Neuron (in vitro differentiated cells): ENCODE data around the gene RBFOX2.

ENCODE experiments used
- H2AFZ ChIP-seq: one replicate; pipeline ENCODE4 v1.6.1; 2013; ENCODE audit warnings: low read depth, mild to moderate bottlenecking, inconsistent platforms, low read length, moderate library complexity
- H3K27me3 ChIP-seq: one replicate; pipeline ENCODE4 v1.6.1; 2013; ENCODE audit warnings: low read length; ENCODE audit not compliant: insufficient read depth
- H3K36me3 ChIP-seq: one replicate; pipeline ENCODE4 v1.6.1; 2013; ENCODE audit warnings: low read length; ENCODE audit not compliant: insufficient read depth
- H3K4me1 ChIP-seq: one replicate; pipeline ENCODE4 v1.6.1; 2013; ENCODE audit warnings: low read length; ENCODE audit not compliant: insufficient read depth
- H3K4me3 ChIP-seq: 2 replicates; pipeline ENCODE4 v1.5.1; 2013; ENCODE audit warnings: mild to moderate bottlenecking, low read length, moderate library complexity
- H3K9me3 ChIP-seq: one replicate; pipeline ENCODE4 v1.6.1; 2013; ENCODE audit warnings: low read length

RBFOX2 gene

GRCh38 chr22:36012332-36012731, 16.3 kb downstream of the RBFOX2 start:
- no peak overlapping the region for H2AFZ ChIP-seq
- no peaks in the 10 kb centered on the region for H3K9me3 ChIP-seq
- no peak overlapping the region for H3K4me3 ChIP-seq
- H3K27me3 ChIP-seq, result no peaks in the 10 kb centered on the region
- H3K36me3 ChIP-seq, result no peaks in the 10 kb centered on the region
- peaks cover 25% of the 10 kb centered on the region for H3K4me1 ChIP-seq

DNA sequence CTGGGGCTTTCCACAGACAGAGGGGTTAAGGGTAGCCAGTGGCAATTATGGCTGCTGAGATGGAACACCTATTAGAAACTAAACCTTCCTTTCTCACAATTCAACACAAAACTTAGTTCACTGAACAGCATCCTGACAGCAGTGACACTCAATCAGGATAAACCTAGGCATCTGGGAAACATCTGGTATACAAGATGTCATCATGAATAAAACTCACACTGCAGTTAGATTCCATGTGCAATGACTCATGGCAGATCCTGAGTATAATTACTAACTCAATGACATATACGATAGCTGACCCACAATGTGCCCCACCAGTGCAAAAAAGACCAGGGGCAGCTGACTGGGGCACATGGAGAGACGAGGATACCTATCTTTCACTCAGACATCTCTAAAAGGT, 17.7 kb downstream of the RBFOX2 start:
- Histone ChIP-seq H3K4me3 (no peak overlapping the region), H2AFZ (no peak overlapping the region), H3K36me3 (no peaks in the 10 kb centered on the region), H3K27me3 (no peaks in the 10 kb centered on the region), H3K4me1 (peaks cover 11% of the 10 kb centered on the region), H3K9me3 (no peaks in the 10 kb centered on the region)

DNA sequence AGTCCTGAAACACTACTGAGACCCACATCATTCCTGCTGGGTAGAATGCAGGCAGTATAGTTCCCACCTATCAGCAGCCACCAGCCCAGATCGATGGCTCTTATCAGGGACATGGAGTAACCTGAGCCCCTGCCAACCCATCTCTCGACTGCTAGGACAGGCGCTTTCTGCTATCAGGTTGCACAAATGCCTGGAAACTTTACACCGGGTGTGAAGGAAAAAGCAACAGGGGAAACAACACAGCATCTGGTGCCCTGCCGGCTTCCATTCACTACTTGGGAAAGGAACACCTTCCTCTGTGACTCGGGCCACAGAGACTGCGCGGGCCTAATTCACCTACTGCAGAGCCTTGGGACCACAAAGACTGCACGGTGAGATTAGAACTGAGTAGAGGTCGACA, 18.5 kb downstream of the RBFOX2 start:
- no peaks in the 10 kb centered on the region for H3K36me3 ChIP-seq
- H2AFZ ChIP-seq, result no peak overlapping the region
- H3K27me3 ChIP-seq, result no peaks in the 10 kb centered on the region
- H3K4me1 ChIP-seq, result peaks cover 4% of the 10 kb centered on the region
- H3K9me3 ChIP-seq, result no peaks in the 10 kb centered on the region
- no peak overlapping the region for H3K4me3 ChIP-seq

DNA sequence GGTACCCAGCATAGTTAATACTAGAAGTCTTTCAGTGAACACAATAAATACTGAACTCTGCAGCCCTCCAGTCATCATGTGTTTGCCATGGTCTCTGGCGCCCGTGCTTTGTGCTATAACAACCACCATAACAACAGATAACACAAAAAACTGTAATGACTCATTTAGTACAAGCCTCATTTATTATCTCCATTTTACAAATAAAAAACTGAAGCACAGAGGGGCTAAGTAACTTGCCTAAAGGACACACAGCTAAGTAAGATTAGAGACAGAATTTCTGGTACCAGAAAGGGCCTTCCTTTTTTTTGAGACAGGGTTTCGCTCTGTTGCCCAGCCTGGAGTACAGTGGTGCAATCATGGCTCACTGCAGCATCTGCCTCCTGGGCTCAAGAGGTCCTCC, 19.5 kb downstream of the RBFOX2 start:
- H2AFZ ChIP-seq, result no peak overlapping the region
- H3K4me1 ChIP-seq, result no peaks in the 10 kb centered on the region
- H3K4me3 ChIP-seq, result no peak overlapping the region
- H3K27me3 ChIP-seq, result no peaks in the 10 kb centered on the region
- no peaks in the 10 kb centered on the region for H3K9me3 ChIP-seq
- H3K36me3 ChIP-seq, result no peaks in the 10 kb centered on the region

GRCh38 chr22:36008565-36008964, 20.1 kb downstream of the RBFOX2 start:
- Histone ChIP-seq H3K9me3 (no peaks in the 10 kb centered on the region), H3K4me1 (no peaks in the 10 kb centered on the region), H2AFZ (no peak overlapping the region), H3K27me3 (no peaks in the 10 kb centered on the region), H3K36me3 (no peaks in the 10 kb centered on the region), H3K4me3 (no peak overlapping the region)

DNA sequence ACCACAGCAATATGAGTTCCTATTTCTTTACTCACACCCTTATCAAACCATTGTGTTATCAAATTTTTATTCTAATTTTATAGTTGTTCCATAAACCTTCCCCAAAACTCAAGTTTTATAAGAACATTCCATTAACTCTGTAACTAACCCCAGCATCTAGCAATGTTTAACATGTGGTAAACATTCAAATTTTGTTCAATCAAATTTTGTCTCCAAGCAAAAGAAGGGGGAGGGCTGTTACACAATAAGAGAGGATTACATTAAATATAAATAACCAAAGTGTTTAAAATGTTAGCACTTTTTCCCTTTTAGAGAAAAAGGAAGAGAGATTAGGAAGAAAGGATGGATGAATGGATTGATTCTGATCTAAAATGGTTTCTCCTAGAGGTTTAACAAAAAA, 20.5 kb downstream of the RBFOX2 start:
- no peaks in the 10 kb centered on the region for H3K4me1 ChIP-seq
- H3K36me3 ChIP-seq, result no peaks in the 10 kb centered on the region
- H3K27me3 ChIP-seq, result no peaks in the 10 kb centered on the region
- H3K9me3 ChIP-seq, result no peaks in the 10 kb centered on the region
- no peak overlapping the region for H3K4me3 ChIP-seq
- H2AFZ ChIP-seq, result no peak overlapping the region

DNA sequence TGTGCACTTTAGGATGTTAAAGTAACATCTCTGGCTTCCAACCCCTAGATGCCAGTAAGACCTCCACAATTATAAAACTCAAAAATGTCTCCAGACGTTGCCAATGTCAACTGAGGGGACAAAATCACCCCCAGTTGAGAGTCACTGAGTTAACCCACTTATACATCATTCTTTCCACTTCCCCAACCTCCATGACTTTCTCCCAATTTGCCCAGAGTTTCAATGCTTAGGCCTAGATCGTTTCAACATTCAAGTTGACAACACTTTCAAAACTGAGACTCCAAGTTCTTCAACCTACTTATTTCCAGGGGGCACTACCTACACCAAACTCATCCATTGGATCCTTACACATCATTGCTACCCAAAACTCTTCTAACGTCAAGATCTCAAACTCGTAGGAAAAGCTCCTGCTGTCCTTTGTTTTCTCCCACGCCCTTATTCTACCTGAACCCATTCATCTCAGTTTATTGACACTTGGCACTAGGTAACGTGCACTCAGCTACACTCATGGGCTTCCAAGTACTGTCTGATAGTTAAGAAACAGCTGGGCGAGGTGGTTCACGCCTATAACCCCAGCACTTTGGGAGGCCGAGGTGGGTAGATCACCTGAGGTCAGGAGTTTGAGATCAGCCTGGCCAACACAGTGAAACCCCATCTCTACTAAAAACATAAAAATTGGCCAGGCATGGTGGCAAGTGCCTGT, 24.5 kb downstream of the RBFOX2 start:
- H3K4me1 ChIP-seq, result no peaks in the 10 kb centered on the region
- no peak overlapping the region for H3K4me3 ChIP-seq
- no peaks in the 10 kb centered on the region for H3K36me3 ChIP-seq
- H3K9me3 ChIP-seq, result no peaks in the 10 kb centered on the region
- H3K27me3 ChIP-seq, result no peaks in the 10 kb centered on the region
- H2AFZ ChIP-seq, result no peak overlapping the region

GRCh38 chr22:36002718-36003260, 25.8 kb downstream of the RBFOX2 start:
- Histone ChIP-seq H3K36me3 (no peaks in the 10 kb centered on the region), H2AFZ (no peak overlapping the region), H3K9me3 (no peaks in the 10 kb centered on the region), H3K27me3 (no peaks in the 10 kb centered on the region), H3K4me1 (no peaks in the 10 kb centered on the region), H3K4me3 (no peak overlapping the region)

DNA sequence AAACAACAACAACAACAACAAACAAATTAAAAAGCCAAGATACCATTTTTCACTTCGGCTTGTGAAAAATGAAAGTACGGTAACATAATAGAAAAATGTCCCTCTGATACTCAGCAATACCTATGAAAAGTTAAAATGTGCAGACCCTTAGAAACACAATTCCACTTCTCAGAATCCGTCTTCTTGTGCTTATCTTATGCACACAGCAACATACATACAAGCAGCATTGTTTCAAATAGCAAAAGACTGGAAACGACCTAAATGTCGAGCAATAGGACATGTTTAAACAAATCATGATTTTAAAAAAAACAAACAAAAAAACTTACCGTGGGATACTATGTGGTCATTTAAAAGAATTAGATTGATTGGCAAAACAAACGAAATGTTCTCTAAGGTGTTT, 26.5 kb downstream of the RBFOX2 start:
- Histone ChIP-seq H3K9me3 (no peaks in the 10 kb centered on the region), H3K4me1 (no peaks in the 10 kb centered on the region), H2AFZ (no peak overlapping the region), H3K27me3 (no peaks in the 10 kb centered on the region), H3K4me3 (no peak overlapping the region), H3K36me3 (no peaks in the 10 kb centered on the region)

GRCh38 chr22:35998748-35999147, 29.9 kb downstream of the RBFOX2 start:
- H2AFZ ChIP-seq, result no peak overlapping the region
- no peaks in the 10 kb centered on the region for H3K36me3 ChIP-seq
- H3K27me3 ChIP-seq, result no peaks in the 10 kb centered on the region
- no peaks in the 10 kb centered on the region for H3K4me1 ChIP-seq
- no peak overlapping the region for H3K4me3 ChIP-seq
- no peaks in the 10 kb centered on the region for H3K9me3 ChIP-seq

- Histone ChIP-seq H3K36me3 (no peaks in the 10 kb centered on the region), H3K9me3 (no peaks in the 10 kb centered on the region), H2AFZ (no peak overlapping the region), H3K27me3 (no peaks in the 10 kb centered on the region), H3K4me3 (no peak overlapping the region), H3K4me1 (no peaks in the 10 kb centered on the region)
Measured at GRCh38 chr22:35997438-35997837, 31.2 kb downstream of the RBFOX2 start.

- Histone ChIP-seq H2AFZ (no peak overlapping the region), H3K36me3 (no peaks in the 10 kb centered on the region), H3K9me3 (no peaks in the 10 kb centered on the region), H3K27me3 (no peaks in the 10 kb centered on the region), H3K4me3 (no peak overlapping the region), H3K4me1 (no peaks in the 10 kb centered on the region)
Measured at GRCh38 chr22:35996596-35996995, 32.0 kb downstream of the RBFOX2 start.

DNA sequence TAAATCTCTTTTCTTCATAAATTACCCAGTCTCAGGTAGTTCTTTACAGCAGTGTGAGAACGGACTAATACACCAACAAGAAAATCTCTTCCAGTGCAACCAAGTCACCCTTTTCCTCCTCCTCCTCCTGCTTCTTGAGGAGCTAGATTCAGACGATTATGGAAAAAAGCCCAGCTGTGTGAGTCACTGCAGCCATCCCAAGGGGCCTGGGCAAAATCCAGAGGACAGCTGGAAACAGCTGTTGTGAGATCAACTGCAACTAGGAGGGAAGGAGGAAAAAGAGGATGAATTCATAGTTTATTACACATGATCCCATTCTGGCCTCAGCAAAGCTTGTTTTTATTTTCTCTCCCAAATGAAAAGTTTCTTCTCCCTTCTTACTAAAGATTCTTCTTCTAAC, 32.9 kb downstream of the RBFOX2 start:
- Histone ChIP-seq H3K9me3 (no peaks in the 10 kb centered on the region), H2AFZ (no peak overlapping the region), H3K4me3 (no peak overlapping the region), H3K4me1 (no peaks in the 10 kb centered on the region), H3K36me3 (no peaks in the 10 kb centered on the region), H3K27me3 (no peaks in the 10 kb centered on the region)

- H2AFZ ChIP-seq, result no peak overlapping the region
- H3K4me3 ChIP-seq, result no peak overlapping the region
- H3K27me3 ChIP-seq, result no peaks in the 10 kb centered on the region
- H3K4me1 ChIP-seq, result no peaks in the 10 kb centered on the region
- no peaks in the 10 kb centered on the region for H3K36me3 ChIP-seq
- H3K9me3 ChIP-seq, result no peaks in the 10 kb centered on the region
Measured at GRCh38 chr22:35995348-35995747, 33.3 kb downstream of the RBFOX2 start.
